ENCODE results near the gene NECTIN1.

The NECTIN1 gene

DNA sequence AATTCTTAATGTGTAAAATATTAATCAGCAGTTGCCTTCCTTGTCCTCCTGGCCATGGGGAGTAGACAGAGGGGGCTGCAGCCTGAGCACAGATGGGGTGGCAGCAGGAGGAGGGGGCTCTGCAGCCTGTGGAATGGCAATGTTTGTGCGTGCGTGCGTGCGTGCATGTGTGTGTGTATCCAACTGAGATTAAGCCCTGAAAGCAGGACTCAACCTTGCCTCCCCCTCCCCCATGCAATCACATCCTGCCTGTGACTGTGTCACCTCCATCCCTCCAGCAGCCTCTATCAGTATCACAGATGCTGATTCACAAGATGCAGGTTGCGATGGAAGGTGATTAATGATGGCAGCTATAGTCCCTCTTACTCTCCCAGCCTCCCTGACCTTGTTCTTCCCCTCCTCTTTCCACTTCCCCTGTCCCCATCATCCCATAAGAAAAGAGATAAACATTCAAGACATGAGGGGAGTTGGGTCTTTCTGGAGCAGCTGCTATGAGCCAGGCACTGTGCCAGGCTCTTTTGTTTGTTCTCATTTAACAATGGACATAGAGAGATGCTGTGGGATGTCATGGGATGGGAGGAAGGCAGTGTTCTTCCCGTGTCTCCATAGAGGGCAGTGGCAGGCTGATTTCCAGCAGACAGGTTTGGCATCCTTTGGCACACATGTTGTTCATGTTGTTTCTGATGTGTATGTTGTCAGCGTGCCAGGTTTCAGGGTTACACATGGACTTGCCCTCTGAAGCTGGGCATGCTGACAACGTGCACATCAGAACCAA is 43.8 kb upstream of the NECTIN1 start:
- Histone ChIP-seq H3K4me3 (ENCODE audit: low read length) (no peak overlapping the region), H3K9me2 (replicated peaks; ENCODE audit: insufficient read depth, low read length) (no peaks in the 10 kb centered on the region), H3K9ac (ENCODE audit: low read length) (no peak overlapping the region), H3K79me2 (ENCODE audit: low read length) (no peaks in the 10 kb centered on the region), H3K27me3 (replicated peaks; ENCODE audit: insufficient read depth, low read length) (peaks cover 24% of the 10 kb centered on the region), H3K4me2 (ENCODE audit: low read depth, low read length) (no peak overlapping the region), H3K36me3 (replicated peaks; ENCODE audit: insufficient read depth, low read length) (no peaks in the 10 kb centered on the region), H4K20me1 (ENCODE audit: insufficient read depth, low read length) (no peaks in the 10 kb centered on the region), H3K9me3 (replicated peaks; ENCODE audit: insufficient read depth, low read length) (no peaks in the 10 kb centered on the region), H3K4me1 (ENCODE audit: low read length) (no peaks in the 10 kb centered on the region), H3K27ac (ENCODE audit: low read length) (no peak overlapping the region), H2AFZ (ENCODE audit: low read length) (no peak overlapping the region), H3F3A (ENCODE audit: insufficient read depth, low read length) (no peaks in the 10 kb centered on the region)
- no peak for TF ChIP-seq EZH2phosphoT487 (IDR thresholded peaks at IDR 0.05; ENCODE audit: low read length)
- no peak for TF ChIP-seq EZH2 (optimal IDR thresholded peaks at IDR 0.05; ENCODE audit: low read depth, low read length)
- TF ChIP-seq, protein P1, sequence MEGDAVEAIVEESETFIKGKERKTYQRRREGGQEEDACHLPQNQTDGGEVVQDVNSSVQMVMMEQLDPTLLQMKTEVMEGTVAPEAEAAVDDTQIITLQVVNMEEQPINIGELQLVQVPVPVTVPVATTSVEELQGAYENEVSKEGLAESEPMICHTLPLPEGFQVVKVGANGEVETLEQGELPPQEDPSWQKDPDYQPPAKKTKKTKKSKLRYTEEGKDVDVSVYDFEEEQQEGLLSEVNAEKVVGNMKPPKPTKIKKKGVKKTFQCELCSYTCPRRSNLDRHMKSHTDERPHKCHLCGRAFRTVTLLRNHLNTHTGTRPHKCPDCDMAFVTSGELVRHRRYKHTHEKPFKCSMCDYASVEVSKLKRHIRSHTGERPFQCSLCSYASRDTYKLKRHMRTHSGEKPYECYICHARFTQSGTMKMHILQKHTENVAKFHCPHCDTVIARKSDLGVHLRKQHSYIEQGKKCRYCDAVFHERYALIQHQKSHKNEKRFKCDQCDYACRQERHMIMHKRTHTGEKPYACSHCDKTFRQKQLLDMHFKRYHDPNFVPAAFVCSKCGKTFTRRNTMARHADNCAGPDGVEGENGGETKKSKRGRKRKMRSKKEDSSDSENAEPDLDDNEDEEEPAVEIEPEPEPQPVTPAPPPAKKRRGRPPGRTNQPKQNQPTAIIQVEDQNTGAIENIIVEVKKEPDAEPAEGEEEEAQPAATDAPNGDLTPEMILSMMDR (IDR thresholded peaks at IDR 0.05; ENCODE audit: low read length), result no peak
- DNase-seq, result no peak

DNA sequence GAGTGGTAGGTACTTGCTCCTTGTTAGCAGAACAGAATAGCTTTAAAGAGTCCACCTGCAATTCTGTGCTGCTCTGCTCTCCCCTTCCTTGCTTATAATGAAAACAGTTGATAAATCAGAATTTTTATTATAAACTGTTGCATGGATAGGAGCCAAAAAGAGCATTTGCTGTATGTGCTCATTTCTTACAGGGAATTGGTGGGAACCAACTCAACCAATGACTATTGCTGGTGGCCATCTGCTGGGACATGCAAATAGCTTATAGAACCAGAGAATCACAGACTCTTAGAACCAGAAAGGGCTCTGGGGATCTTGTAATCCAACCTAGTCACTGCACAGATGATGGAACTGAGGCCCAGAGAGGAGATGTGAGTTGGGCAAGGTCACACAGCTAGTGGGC is 43.1 kb upstream of the NECTIN1 start:
- H3K4me3 ChIP-seq (ENCODE audit: low read length), result no peak overlapping the region
- no peaks in the 10 kb centered on the region for H3K79me2 ChIP-seq (ENCODE audit: low read length)
- no peak overlapping the region for H3K4me2 ChIP-seq (ENCODE audit: low read depth, low read length)
- H3K4me1 ChIP-seq (ENCODE audit: low read length), result no peaks in the 10 kb centered on the region
- no peaks in the 10 kb centered on the region for H4K20me1 ChIP-seq (ENCODE audit: insufficient read depth, low read length)
- no peaks in the 10 kb centered on the region for H3K9me2 ChIP-seq (replicated peaks; ENCODE audit: insufficient read depth, low read length)
- H3K27me3 ChIP-seq (replicated peaks; ENCODE audit: insufficient read depth, low read length), result peaks cover 22% of the 10 kb centered on the region
- H3K9ac ChIP-seq (ENCODE audit: low read length), result no peak overlapping the region
- no peaks in the 10 kb centered on the region for H3F3A ChIP-seq (ENCODE audit: insufficient read depth, low read length)
- TF ChIP-seq EZH2phosphoT487 (IDR thresholded peaks at IDR 0.05; ENCODE audit: low read length), result no peak
- no peak for TF ChIP-seq EZH2 (optimal IDR thresholded peaks at IDR 0.05; ENCODE audit: low read depth, low read length)
- TF ChIP-seq, protein P1 (IDR thresholded peaks at IDR 0.05; ENCODE audit: low read length), result no peak
- DNase-seq, result no peak
- no peaks in the 10 kb centered on the region for H3K36me3 ChIP-seq (replicated peaks; ENCODE audit: insufficient read depth, low read length)
- H3K27ac ChIP-seq (ENCODE audit: low read length), result no peak overlapping the region
- H3K9me3 ChIP-seq (replicated peaks; ENCODE audit: insufficient read depth, low read length), result no peaks in the 10 kb centered on the region
- no peak overlapping the region for H2AFZ ChIP-seq (ENCODE audit: low read length)

DNA sequence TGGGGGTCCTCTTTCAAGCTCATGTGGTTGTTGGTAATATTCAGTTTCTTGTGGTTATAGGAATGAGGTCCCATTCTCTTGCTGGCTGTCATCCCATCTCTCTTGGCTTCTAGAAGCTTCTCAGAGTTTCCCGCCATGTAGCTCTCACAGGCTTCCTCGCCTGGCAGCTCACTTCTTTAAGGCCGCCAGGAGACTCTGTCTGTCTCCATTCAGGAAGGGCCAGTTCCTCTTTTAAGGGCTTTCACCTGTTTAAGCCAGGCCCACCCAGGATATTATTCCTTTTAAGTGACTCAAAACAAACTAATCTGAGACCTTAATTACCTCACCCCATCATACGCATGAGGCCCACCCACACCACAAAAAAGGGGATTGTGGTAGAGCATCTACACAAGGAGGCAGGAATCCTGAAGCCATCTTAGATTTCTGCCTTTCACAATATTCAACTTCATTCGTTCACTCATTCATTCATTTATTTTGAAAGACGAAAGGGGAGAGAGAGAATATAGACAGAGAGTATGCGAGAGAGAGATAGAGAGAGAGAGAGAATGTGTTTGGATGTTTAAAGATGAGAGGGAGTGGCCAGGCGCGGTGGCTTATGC is 42.3 kb upstream of the NECTIN1 start:
- H3K27me3 ChIP-seq (replicated peaks; ENCODE audit: insufficient read depth, low read length), result peaks cover 24% of the 10 kb centered on the region
- TF ChIP-seq, protein P1 (IDR thresholded peaks at IDR 0.05; ENCODE audit: low read length), result no peak
- TF ChIP-seq EZH2 (optimal IDR thresholded peaks at IDR 0.05; ENCODE audit: low read depth, low read length) (no peak), EZH2phosphoT487 (IDR thresholded peaks at IDR 0.05; ENCODE audit: low read length) (no peak)
- H4K20me1 ChIP-seq (ENCODE audit: insufficient read depth, low read length), result no peaks in the 10 kb centered on the region
- H3K4me3 ChIP-seq (ENCODE audit: low read length), result no peak overlapping the region
- no peaks in the 10 kb centered on the region for H3K79me2 ChIP-seq (ENCODE audit: low read length)
- no peaks in the 10 kb centered on the region for H3K4me1 ChIP-seq (ENCODE audit: low read length)
- H3K9ac ChIP-seq (ENCODE audit: low read length), result no peak overlapping the region
- no peaks in the 10 kb centered on the region for H3K36me3 ChIP-seq (replicated peaks; ENCODE audit: insufficient read depth, low read length)
- no peaks in the 10 kb centered on the region for H3K9me3 ChIP-seq (replicated peaks; ENCODE audit: insufficient read depth, low read length)
- no peaks in the 10 kb centered on the region for H3F3A ChIP-seq (ENCODE audit: insufficient read depth, low read length)
- H2AFZ ChIP-seq (ENCODE audit: low read length), result no peak overlapping the region
- DNase-seq, result no peak
- no peak overlapping the region for H3K27ac ChIP-seq (ENCODE audit: low read length)
- H3K9me2 ChIP-seq (replicated peaks; ENCODE audit: insufficient read depth, low read length), result no peaks in the 10 kb centered on the region
- no peak overlapping the region for H3K4me2 ChIP-seq (ENCODE audit: low read depth, low read length)

All from MM.1S (cell line).